GM12873 (cell line): ENCODE measurements around the gene ELFN1.

Experiments
- TF ChIP-seq, protein P1 (sequence below): IDR thresholded peaks from 2 replicates; pipeline ENCODE4 v1.5.1; 2012; ENCODE audit warnings: low read depth, mild to moderate bottlenecking, moderate library complexity, low read length, control low read depth; ENCODE audit not compliant: insufficient read depth; ENCODE audit errors: missing control alignments

ELFN1 gene

GRCh38 chr7:1679326-1679965 lies 9.4 kb downstream of the ELFN1 start:
- TF ChIP-seq, protein P1, sequence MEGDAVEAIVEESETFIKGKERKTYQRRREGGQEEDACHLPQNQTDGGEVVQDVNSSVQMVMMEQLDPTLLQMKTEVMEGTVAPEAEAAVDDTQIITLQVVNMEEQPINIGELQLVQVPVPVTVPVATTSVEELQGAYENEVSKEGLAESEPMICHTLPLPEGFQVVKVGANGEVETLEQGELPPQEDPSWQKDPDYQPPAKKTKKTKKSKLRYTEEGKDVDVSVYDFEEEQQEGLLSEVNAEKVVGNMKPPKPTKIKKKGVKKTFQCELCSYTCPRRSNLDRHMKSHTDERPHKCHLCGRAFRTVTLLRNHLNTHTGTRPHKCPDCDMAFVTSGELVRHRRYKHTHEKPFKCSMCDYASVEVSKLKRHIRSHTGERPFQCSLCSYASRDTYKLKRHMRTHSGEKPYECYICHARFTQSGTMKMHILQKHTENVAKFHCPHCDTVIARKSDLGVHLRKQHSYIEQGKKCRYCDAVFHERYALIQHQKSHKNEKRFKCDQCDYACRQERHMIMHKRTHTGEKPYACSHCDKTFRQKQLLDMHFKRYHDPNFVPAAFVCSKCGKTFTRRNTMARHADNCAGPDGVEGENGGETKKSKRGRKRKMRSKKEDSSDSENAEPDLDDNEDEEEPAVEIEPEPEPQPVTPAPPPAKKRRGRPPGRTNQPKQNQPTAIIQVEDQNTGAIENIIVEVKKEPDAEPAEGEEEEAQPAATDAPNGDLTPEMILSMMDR = no peak

GRCh38 chr7:1679966-1680730 lies 10.1 kb downstream of the ELFN1 start:
- TF ChIP-seq, protein P1 = no peak

DNA sequence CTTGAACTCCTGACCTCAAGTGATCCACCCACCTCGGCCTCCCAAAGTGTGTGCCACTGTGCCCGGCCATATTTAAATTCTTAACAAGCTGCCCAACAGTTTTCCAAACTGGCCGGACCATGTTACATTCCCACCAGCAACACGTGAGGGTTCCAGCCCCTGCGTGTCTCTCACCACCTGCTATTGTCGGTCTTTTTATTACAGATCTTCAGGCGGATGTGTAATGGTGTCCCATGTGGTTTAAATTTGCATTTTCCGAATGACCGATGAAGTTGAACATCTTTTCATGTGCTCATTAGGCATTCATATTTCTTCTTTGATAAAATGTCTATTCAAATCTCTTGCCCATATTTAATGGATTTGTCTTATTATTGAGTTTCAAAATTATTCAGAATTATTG lies 11.5 kb downstream of the ELFN1 start:
- TF ChIP-seq, protein P1 = no peak

GRCh38 chr7:1685000-1685624 lies 15.0 kb downstream of the ELFN1 start:
- TF ChIP-seq, protein P1 = no peak

DNA sequence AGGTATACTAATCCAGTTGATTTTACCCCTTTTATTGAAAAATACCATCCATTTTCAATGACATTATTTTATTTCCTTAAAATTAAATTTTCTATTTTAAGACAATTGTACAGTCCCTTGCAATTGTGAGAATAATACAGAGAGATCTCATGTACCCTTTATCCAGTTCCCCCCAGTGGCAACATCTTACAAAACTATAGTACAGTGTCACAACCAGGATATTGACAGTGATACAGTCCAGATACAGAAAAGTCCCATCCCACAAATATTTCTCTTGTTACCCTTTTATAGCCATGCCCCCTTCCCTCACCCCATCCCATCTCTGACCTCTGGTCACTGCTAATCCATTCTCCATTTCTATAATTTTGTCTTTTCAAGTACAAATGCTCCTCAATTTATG lies 18.5 kb downstream of the ELFN1 start:
- TF ChIP-seq, protein P1 = no peak

DNA sequence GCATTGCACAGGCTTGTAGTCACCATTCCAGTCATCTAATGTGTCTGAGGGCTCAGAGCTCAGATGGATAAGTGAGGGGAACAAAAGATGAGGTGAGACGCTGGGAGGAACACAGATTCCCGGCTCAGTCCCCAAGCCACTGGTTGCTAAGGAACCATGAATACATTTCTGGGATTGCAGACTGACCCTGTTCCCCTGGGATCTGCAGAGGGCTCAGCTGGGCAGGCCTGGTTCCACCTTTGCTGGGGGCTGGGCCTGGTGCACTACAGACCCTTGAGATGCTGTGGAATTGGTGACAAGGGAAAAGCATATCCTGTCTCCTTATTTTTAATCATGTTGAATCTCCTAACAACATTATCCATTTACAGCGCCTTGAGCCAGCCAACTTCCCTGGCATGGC lies 19.2 kb downstream of the ELFN1 start:
- TF ChIP-seq, protein P1 = no peak

GRCh38 chr7:1690359-1690958 lies 20.4 kb downstream of the ELFN1 start:
- TF ChIP-seq, protein P1 = no peak
